HepG2 (cell line): Measurements from ENCODE around the gene PIP4K2B. TPM values are rescaled to one million over a fixed set of nuclear protein-coding genes. Genes with fewer than 3 reads are reported as not detected.

ENCODE experiments used
- ATF6 ChIP-seq: sonication (generic); formaldehyde crosslinking; conservative IDR thresholded peaks from 2 replicates; pipeline ENCODE4 v1.4.0; 2020; ENCODE audit warnings: missing genetic modification reagents
- HIC2 ChIP-seq: sonication (generic); formaldehyde crosslinking; IDR thresholded peaks from 2 replicates; pipeline ENCODE4 v1.9.0; 2022; ENCODE audit warnings: low read depth, missing genetic modification reagents
- NFAT5 ChIP-seq: sonication (generic); formaldehyde crosslinking; IDR thresholded peaks from 2 replicates; pipeline ENCODE4 v1.4.0; 2020; ENCODE audit warnings: missing genetic modification reagents
- NR2F2 ChIP-seq: IDR thresholded peaks from 2 replicates; pipeline ENCODE4 v1.6.1; 2012; ENCODE audit warnings: low read depth, inconsistent platforms, borderline replicate concordance
- ZBED4 ChIP-seq: sonication (generic); formaldehyde crosslinking; IDR thresholded peaks from 2 replicates; pipeline ENCODE4 v1.4.0; 2020; ENCODE audit warnings: missing genetic modification reagents, borderline replicate concordance
- ZNF124 ChIP-seq: sonication (generic); formaldehyde crosslinking; IDR thresholded peaks from 2 replicates; pipeline ENCODE4 v1.4.0; 2020; ENCODE audit warnings: missing genetic modification reagents
- ZNF512 ChIP-seq: sonication (generic); formaldehyde crosslinking; IDR thresholded peaks from 2 replicates; pipeline ENCODE4 v1.4.0; 2020; ENCODE audit warnings: mild to moderate bottlenecking, missing genetic modification reagents
- ZNF720 ChIP-seq: sonication (generic); formaldehyde crosslinking; IDR thresholded peaks from 2 replicates; pipeline ENCODE4 v1.4.0; 2020; ENCODE audit warnings: missing genetic modification reagents
- ZSCAN21 ChIP-seq: sonication (generic); formaldehyde crosslinking; IDR thresholded peaks from 2 replicates; pipeline ENCODE4 v1.8.0; 2022; ENCODE audit warnings: mild to moderate bottlenecking, missing genetic modification reagents, moderate library complexity, borderline replicate concordance
- polyA plus RNA-seq, 8 experiments: library from polyadenylated mRNA; depleted of rRNA in 3 of 8; stranded (reverse) in 7 of 8; unstranded in 1 of 8; fragments of >200 nt; fragmentation: Illumina TruSeq in 4 of 8; extraction: Trizol in 4 of 8; gene quantifications; 2 replicates each; pipeline versions ENCODE4 v1.2.1 to v1.2.3, GENCODE V29; 2011 to 2016; ENCODE audit warnings: low read depth in 4 of 8, missing spikeins in 1 of 8, mixed read lengths in 1 of 8; ENCODE audit not compliant: insufficient read depth in 1 of 8
- total RNA-seq, 5 experiments: library from RNA; depleted of rRNA; stranded (reverse); fragments of >200 nt; fragmentation: Illumina TruSeq; extraction: Trizol; gene quantifications; 2 replicates each; pipeline ENCODE4 v1.2.3, GENCODE V29; 2016; ENCODE audit warnings: low read depth in 1 of 5

Gene PIP4K2B
- total and polyA plus RNA-seq, 2 of the 13 experiments (the other 11 are each of a cell fraction or from before 2014, with no cell fraction given) = 20.4 to 54.0 TPM

GRCh38 chr17:38798614-38799500 lies 499 bp downstream of the PIP4K2B start (continued):
- no peak for TF ChIP-seq ZBED4 (CRISPR knock-in tag)
- no peak for TF ChIP-seq ZNF512
- TF ChIP-seq ATF6 (CRISPR knock-in tag) = no peak
- TF ChIP-seq NFAT5 (CRISPR knock-in tag) = peak; percentile 77; the same call in 1 of the 2 replicates
- TF ChIP-seq ZSCAN21 = no peak; the same call in 1 of the 2 replicates
- TF ChIP-seq ZNF720 = no peak
- TF ChIP-seq NR2F2 = no peak
- peak; percentile 76; the same call in 1 of the 2 replicates for TF ChIP-seq HIC2 (CRISPR knock-in tag)
- TF ChIP-seq ZNF124 = peak; percentile 39; the same call in 1 of the 2 replicates
